A549 (cell line): ENCODE data around the gene CLEC4F. TPM values are rescaled to one million over a fixed set of nuclear protein-coding genes. Genes with fewer than 3 reads are reported as not detected.
A peak's percentile ranks its signal among the peaks of the same experiment; 100 is the strongest.

Experiments used
- ATAC-seq, 2 experiments: fragments of 200-7000 bp in 1 of 2; fragments of >200 bp in 1 of 2; cut with Nextera tagmentation in 1 of 2; cut with Tn5 transposase in 1 of 2; 3 replicates each; pipeline versions ENCODE4 v1.8.0 to v1.9.1; 2018 to 2020; ENCODE audit warnings: mild to moderate bottlenecking in 1 of 2, moderate library complexity in 1 of 2
- CTCF ChIA-PET: fragments of 300-600 bp; sonication (Branson Sonifier 250); formaldehyde crosslinking; extraction: SDS; loops from one replicate; lab custom pipeline; 2021; ENCODE audit warnings: antibody characterized with exemption, inconsistent platforms; lab: Yijun Ruan, JAX
- POLR2A ChIA-PET: fragments of 350-600 bp; formaldehyde crosslinking; extraction: SDS; loops from one replicate; lab custom pipeline; 2021; ENCODE audit warnings: antibody characterized with exemption, inconsistent platforms; lab: Yijun Ruan, JAX
- DNase-seq, 2 experiments: peaks; one replicate each; pipeline versions ENCODE4 v3.0.0 to v3.0.0-alpha.2; 2011 to 2016; ENCODE audit warnings: low read depth in 1 of 2, low spot score in 1 of 2
- FAIRE-seq: peaks from 2 replicates; lab custom pipeline; 2011; peaks lifted over from hg19 to GRCh38; lab: Jason Lieb, UNC
- H3K27ac ChIP-seq, 2 experiments: fragments of >200 bp; sonication (Bioruptor Twin); formaldehyde crosslinking; 3 replicates each; pipeline ENCODE4 v1.5.1; 2016 to 2017
- H3K4me1 ChIP-seq: fragments of >200 bp; sonication (Bioruptor Twin); formaldehyde crosslinking; 3 replicates; pipeline ENCODE4 v1.6.1; 2016
- H3K4me2 ChIP-seq: fragments of >200 bp; sonication (Bioruptor Twin); formaldehyde crosslinking; 3 replicates; pipeline ENCODE4 v1.6.1; 2016
- H3K4me3 ChIP-seq: fragments of >200 bp; sonication (Bioruptor Twin); formaldehyde crosslinking; 3 replicates; pipeline ENCODE4 v1.5.1; 2016
- H3K9me3 ChIP-seq: fragments of >200 bp; sonication (Bioruptor Twin); formaldehyde crosslinking; 3 replicates; pipeline ENCODE4 v1.6.1; 2016
- ATOH8 ChIP-seq: fragments of 250-450 bp; sonication (Bioruptor Pico); IDR thresholded peaks from 2 replicates; pipeline ENCODE4 v1.5.0; 2020; ENCODE audit warnings: low read depth, mild to moderate bottlenecking, moderate library complexity
- BHLHE40 ChIP-seq: IDR thresholded peaks from 2 replicates; pipeline ENCODE4 v1.6.1; 2012; ENCODE audit warnings: low read depth, low read length, inconsistent platforms
- CEBPB ChIP-seq, 2 experiments: fragments of >200 bp in 1 of 2; sonication (Bioruptor Twin) in 1 of 2; formaldehyde crosslinking in 1 of 2; IDR thresholded peaks; 2 replicates each; pipeline ENCODE4 v1.6.1; 2012 to 2016
- CHD2 ChIP-seq: fragments of 150-350 bp; IDR thresholded peaks from 2 replicates; pipeline ENCODE4 v1.6.1; 2014; ENCODE audit warnings: low read length; ENCODE audit not compliant: partially characterized antibody
- CTCF ChIP-seq: fragments of >200 bp; sonication (Bioruptor Twin); formaldehyde crosslinking; IDR thresholded peaks from 3 replicates; pipeline ENCODE4 v1.5.1; 2016
- EHF ChIP-seq: fragments of 250-450 bp; sonication (Bioruptor Pico); IDR thresholded peaks from 2 replicates; pipeline ENCODE4 v1.5.0; 2020; ENCODE audit warnings: mild to moderate bottlenecking
- EHMT2 ChIP-seq: fragments of 200-600 bp; sonication (generic); IDR thresholded peaks from 2 replicates; pipeline ENCODE4 v1.6.1; 2016; ENCODE audit warnings: antibody characterized with exemption, low read depth, mild to moderate bottlenecking, moderate library complexity
- FOSL2 ChIP-seq, 2 experiments: fragments of 450-650 bp in 1 of 2; fragments of >200 bp in 1 of 2; sonication (Bioruptor Twin) in 1 of 2; formaldehyde crosslinking; IDR thresholded peaks; 2 replicates each; pipeline versions ENCODE4 v1.5.0 to v1.6.1; 2016 to 2020; ENCODE audit warnings: mild to moderate bottlenecking in 1 of 2, moderate library complexity in 1 of 2
- GATA3 ChIP-seq: IDR thresholded peaks from 2 replicates; pipeline ENCODE4 v1.6.1; 2012; ENCODE audit warnings: borderline replicate concordance
- HDAC2 ChIP-seq: fragments of 200-600 bp; sonication (generic); IDR thresholded peaks from 2 replicates; pipeline ENCODE4 v1.6.1; 2016
- HEYL ChIP-seq: fragments of 250-450 bp; sonication (Bioruptor Pico); IDR thresholded peaks from 2 replicates; pipeline ENCODE4 v1.8.0; 2021; ENCODE audit warnings: mild to moderate bottlenecking, moderate library complexity
- HOXB13 ChIP-seq: fragments of 250-450 bp; sonication (Bioruptor Pico); IDR thresholded peaks from 2 replicates; pipeline ENCODE4 v1.5.0; 2020; ENCODE audit warnings: low read depth, mild to moderate bottlenecking, moderate library complexity
- MAFK ChIP-seq: fragments of 450-650 bp; IDR thresholded peaks from 2 replicates; pipeline ENCODE4 v1.6.1; 2014; ENCODE audit not compliant: partially characterized antibody
- MAZ ChIP-seq: fragments of 150-350 bp; IDR thresholded peaks from 2 replicates; pipeline ENCODE4 v1.6.1; 2014; ENCODE audit warnings: antibody characterized with exemption, low read depth, low read length, borderline replicate concordance
- NFE2L2 ChIP-seq: fragments of 150-350 bp; conservative IDR thresholded peaks from 2 replicates; pipeline ENCODE4 v1.6.1; 2014; ENCODE audit warnings: low read length
- POLR2AphosphoS2 ChIP-seq: conservative IDR thresholded peaks from 2 replicates; pipeline ENCODE4 v1.6.1; 2012; ENCODE audit warnings: low read length, improper control_type of control experiment, inconsistent platforms
- RAD21 ChIP-seq, 2 experiments: fragments of >200 bp in 1 of 2; sonication (Bioruptor Twin) in 1 of 2; formaldehyde crosslinking in 1 of 2; IDR thresholded peaks in 1 of 2; conservative IDR thresholded peaks in 1 of 2; 2 replicates in 1 of 2; 3 replicates in 1 of 2; pipeline ENCODE4 v1.6.1; 2012 to 2018; ENCODE audit warnings: inconsistent platforms in 1 of 2
- RFX5 ChIP-seq: fragments of 450-650 bp; IDR thresholded peaks from 2 replicates; pipeline ENCODE4 v1.7.1; 2014; ENCODE audit warnings: antibody characterized with exemption, mild to moderate bottlenecking, moderate library complexity
- RNF2 ChIP-seq: fragments of 200-600 bp; sonication (generic); IDR thresholded peaks from 2 replicates; pipeline ENCODE4 v1.6.1; 2016; ENCODE audit warnings: low read depth, mild to moderate bottlenecking, antibody characterized with exemption, moderate library complexity, borderline replicate concordance
- SMC3 ChIP-seq: fragments of >200 bp; sonication (Bioruptor Twin); formaldehyde crosslinking; IDR thresholded peaks from 3 replicates; pipeline ENCODE4 v1.6.1; 2018; ENCODE audit warnings: inconsistent platforms
- TP53 ChIP-seq: fragments of 250-450 bp; sonication (Bioruptor Pico); IDR thresholded peaks from 2 replicates; pipeline ENCODE4 v1.5.0; 2021; ENCODE audit warnings: mild to moderate bottlenecking, moderate library complexity
- ZSCAN20 ChIP-seq: fragments of 250-450 bp; sonication (Bioruptor Pico); IDR thresholded peaks from 2 replicates; pipeline ENCODE4 v1.8.0; 2022; ENCODE audit warnings: mild to moderate bottlenecking, moderate library complexity
- WGBS: methylation state at CpG from one replicate; pipeline ENCODE4 v1.1.6; 2017; ENCODE audit errors: missing lambda C conversion rate; 5-methylcytosine and 5-hydroxymethylcytosine counted together
- polyA minus RNA-seq: library from RNA; depleted of rRNA, polyadenylated mRNA; stranded (reverse); fragments of >200 nt; gene quantifications from 2 replicates; pipeline ENCODE4 v1.2.3, GENCODE V29; 2011; rRNA and poly(A)+ RNA removed
- polyA plus RNA-seq, 4 experiments: library from polyadenylated mRNA; depleted of rRNA in 3 of 4; stranded (reverse); fragments of >200 nt; fragmentation: RNase III in 1 of 4; extraction: RNeasy Plus Mini Kit Qiagen cat#74134 plus additional on column Dnase treatment in 1 of 4; gene quantifications; 2 replicates in 3 of 4; 3 replicates in 1 of 4; pipeline ENCODE4 v1.2.3, GENCODE V29; 2011 to 2017

CLEC4F gene
- polyA plus RNA-seq (2011; rRNA removed) (not detected in 2 replicates), polyA plus RNA-seq (2017; fragmentation: RNase III; extraction: RNeasy Plus Mini Kit Qiagen cat#74134 plus additional on column Dnase treatment) (not detected in 3 replicates), polyA minus RNA-seq (not detected in 2 replicates)
- not detected in 2 replicates for polyA plus RNA-seq (2012; cell fraction: cytosol; rRNA removed)
- polyA plus RNA-seq (2012; cell fraction: nucleus; rRNA removed) = 0.02 and 0.04 TPM in 2 replicates

GRCh38 chr2:70820499-70820898, at the start of gene CLEC4F:
CLEC4F (minus strand) TSS chr2:70820599; CDS start chr2:70820523, 76 bp downstream.
- no peak for TF ChIP-seq EHF
- no peak for TF ChIP-seq HDAC2
- TF ChIP-seq RFX5 = no peak
- no peak for TF ChIP-seq GATA3
- no peak for TF ChIP-seq RAD21 (conservative IDR thresholded peaks at IDR 0.05 in 1 of 2, IDR thresholded peaks at IDR 0.05 in 1 of 2)
- no peak for TF ChIP-seq HEYL
- no peak for TF ChIP-seq ATOH8 (CRISPR knock-in tag)
- TF ChIP-seq TP53 (CRISPR knock-in tag) = no peak
- no peak for TF ChIP-seq RNF2
- TF ChIP-seq CEBPB (IDR thresholded peaks at IDR 0.05) = no peak
- no peak for TF ChIP-seq ZSCAN20 (CRISPR knock-in tag)
- TF ChIP-seq EHMT2 = no peak
- TF ChIP-seq MAZ = no peak
- ChIA-PET POLR2A (no interaction called here), CTCF (interaction anchor here (0.6 to 1.3 kb wide), 4 partner anchors 30 to 130 kb away, joined by 3 to 4 read pairs (median 3); no protein-coding TSS in a partner anchor)
- WGBS = 56% methylated on average over 7 of the region's 7 CpGs
- Histone ChIP-seq H3K4me2 (no peak within 1 kb of the TSS), H3K27ac (no peak within 1 kb of the TSS), H3K4me1 (no peaks in the 10 kb centered on the region), H3K9me3 (no peaks in the 10 kb centered on the region), H3K4me3 (no peak within 1 kb of the TSS)
- FAIRE-seq (no peak), DNase-seq (no peak), ATAC-seq (no peak)

- ChIA-PET POLR2A (no interaction called here), CTCF (interaction anchor here (0.7 to 13.7 kb wide), 13 partner anchors 6 to 566 kb away, joined by 3 to 486 read pairs (median 29); partner anchors contain the start of genes ANKRD53, ATP6V1B1 and FIGLA)
- 93% methylated on average over 1 of the region's 1 CpG for WGBS
- Histone ChIP-seq H3K4me3 (no peak overlapping the region), H3K4me1 (peaks cover 5% of the 10 kb centered on the region; the same call in 2 of the 3 replicates), H3K27ac (no peak overlapping the region), H3K4me2 (no peak overlapping the region), H3K9me3 (no peaks in the 10 kb centered on the region)
- ATAC-seq (no peak), DNase-seq (no peak), FAIRE-seq (no peak)
- no peak for TF ChIP-seq HOXB13 (CRISPR knock-in tag)
- peak; percentile 72 for TF ChIP-seq NFE2L2
- peak; percentile 97 for TF ChIP-seq MAFK
- no peak for TF ChIP-seq FOSL2 (IDR thresholded peaks at IDR 0.05)
- TF ChIP-seq FOSL2 (CRISPR knock-in tag; IDR thresholded peaks at IDR 0.05) = peak; percentile 11; the same call in 1 of the 2 replicates
Observed at GRCh38 chr2:70868970-70869369, 48.6 kb upstream of the CLEC4F start.

- ChIA-PET CTCF (interaction anchor here (0.5 to 8.6 kb wide), 51 partner anchors 11 to 559 kb away, joined by 3 to 174 read pairs (median 4); partner anchors contain the start of genes ANKRD53, CD207, CLEC4F and FIGLA), POLR2A (no interaction called here)
- peaks cover 3% of the 10 kb centered on the region; the same call in 1 of the 3 replicates for H3K4me1 ChIP-seq
- 25% methylated on average over 21 of the region's 21 CpGs for WGBS
- FAIRE-seq = peak; percentile 77
- peak overlapping the region; percentile 53 for H3K4me2 ChIP-seq
- DNase-seq = peak; percentile 85 to 92
- peak; percentile 90 to 97 for ATAC-seq
- no peak overlapping the region for H3K27ac ChIP-seq
- no peak overlapping the region for H3K4me3 ChIP-seq
- H3K9me3 ChIP-seq = no peaks in the 10 kb centered on the region
- TF ChIP-seq BHLHE40 (no peak), RAD21 (conservative IDR thresholded peaks at IDR 0.05 in 1 of 2, IDR thresholded peaks at IDR 0.05 in 1 of 2) (peak; percentile 91 to 95), SMC3 (peak; percentile 75), CHD2 (peak; percentile 9), CTCF (peak; percentile 98), POLR2AphosphoS2 (no peak)
Observed at GRCh38 chr2:70861777-70862625, 41.6 kb upstream of the CLEC4F start.
